HEK293 (cell line): ENCODE data around the gene KLHL18.

Experiments used
- CTCF ChIA-PET: fragments of 350-600 bp; formaldehyde crosslinking; extraction: SDS; loops from one replicate; lab custom pipeline; 2021; ENCODE audit warnings: antibody characterized with exemption; lab: Yijun Ruan, JAX
- POLR2A ChIA-PET: fragments of 300-600 bp; formaldehyde crosslinking; extraction: SDS; loops from one replicate; lab custom pipeline; 2020; ENCODE audit warnings: antibody characterized with exemption, inconsistent platforms; lab: Yijun Ruan, JAX
- H3K27ac ChIP-seq: fragments of 200-500 bp; sonication (Bioruptor generic); 2 replicates; pipeline ENCODE4 v1.5.1; 2014; ENCODE audit warnings: low read depth, low read length, control low read depth, inconsistent platforms; ENCODE audit errors: extremely low read depth
- H3K36me3 ChIP-seq, 2 experiments: fragments of 200-500 bp in 1 of 2; sonication (Bioruptor generic) in 1 of 2; 1 replicate in 1 of 2; 2 replicates in 1 of 2; pipeline ENCODE4 v1.5.1; 2014 to 2017; ENCODE audit warnings: inconsistent platforms in 2 of 2, low read length in 2 of 2; ENCODE audit not compliant: control insufficient read depth in 2 of 2, insufficient read depth in 1 of 2
- H3K4me1 ChIP-seq: fragments of 200-500 bp; sonication (Bioruptor generic); 2 replicates; pipeline ENCODE4 v1.5.1; 2014; ENCODE audit warnings: mild to moderate bottlenecking, low read length, inconsistent platforms; ENCODE audit not compliant: control insufficient read depth, insufficient read depth
- H3K4me3 ChIP-seq: 2 replicates; pipeline ENCODE4 v1.5.1; 2011; ENCODE audit warnings: low read depth, mild to moderate bottlenecking, control low read depth, low read length, moderate library complexity
- H3K9me3 ChIP-seq: fragments of 200-500 bp; sonication (Bioruptor generic); 2 replicates; pipeline ENCODE4 v1.5.1; 2014; ENCODE audit warnings: low read depth, low read length, inconsistent platforms; ENCODE audit not compliant: control insufficient read depth, insufficient read depth
- AEBP2 ChIP-seq: fragments of 450-650 bp; formaldehyde crosslinking; IDR thresholded peaks from 2 replicates; pipeline ENCODE4 v1.5.1; 2016; ENCODE audit warnings: missing biosample characterization, missing genetic modification characterization, borderline replicate concordance
- ATF2 ChIP-seq: fragments of 450-650 bp; formaldehyde crosslinking; IDR thresholded peaks from 2 replicates; pipeline ENCODE4 v1.5.1; 2016; ENCODE audit warnings: missing biosample characterization, missing genetic modification characterization, low read depth
- BCL11B ChIP-seq: fragments of 450-650 bp; formaldehyde crosslinking; IDR thresholded peaks from 2 replicates; pipeline ENCODE4 v1.5.1; 2016; ENCODE audit warnings: low read depth, missing biosample characterization, missing genetic modification characterization
- GLI4 ChIP-seq: fragments of 450-650 bp; formaldehyde crosslinking; IDR thresholded peaks from 2 replicates; pipeline ENCODE4 v1.5.1; 2016; ENCODE audit warnings: missing biosample characterization, missing genetic modification characterization
- GLIS2 ChIP-seq: fragments of 450-650 bp; formaldehyde crosslinking; IDR thresholded peaks from 2 replicates; pipeline ENCODE4 v1.5.1; 2016; ENCODE audit warnings: missing biosample characterization, missing genetic modification characterization
- HOXD13 ChIP-seq: sonication (generic); formaldehyde crosslinking; IDR thresholded peaks from 2 replicates; pipeline ENCODE4 v1.8.0; 2022; ENCODE audit warnings: missing genetic modification reagents, borderline replicate concordance
- KLF10 ChIP-seq: fragments of 450-650 bp; IDR thresholded peaks from 2 replicates; pipeline ENCODE4 v1.5.1; 2018; ENCODE audit warnings: missing biosample characterization, mild to moderate bottlenecking, missing genetic modification characterization
- TRIM28 ChIP-seq: IDR thresholded peaks from 2 replicates; pipeline ENCODE4 v1.6.1; 2011; ENCODE audit warnings: low read length, control low read depth, borderline replicate concordance
- ZFP37 ChIP-seq: fragments of 450-650 bp; formaldehyde crosslinking; IDR thresholded peaks from 2 replicates; pipeline ENCODE4 v1.5.1; 2016; ENCODE audit warnings: missing biosample characterization, missing genetic modification characterization
- ZIC2 ChIP-seq: fragments of 450-650 bp; formaldehyde crosslinking; IDR thresholded peaks from 2 replicates; pipeline ENCODE4 v1.5.1; 2016; ENCODE audit warnings: missing biosample characterization, missing genetic modification characterization
- ZNF23 ChIP-seq: fragments of 450-650 bp; formaldehyde crosslinking; IDR thresholded peaks from 2 replicates; pipeline ENCODE4 v1.5.1; 2016; ENCODE audit warnings: missing biosample characterization, missing genetic modification characterization, borderline replicate concordance
- ZNF311 ChIP-seq: fragments of 450-650 bp; formaldehyde crosslinking; IDR thresholded peaks from 2 replicates; pipeline ENCODE4 v1.5.1; 2017; ENCODE audit warnings: missing biosample characterization, missing genetic modification characterization, borderline replicate concordance
- ZNF341 ChIP-seq: fragments of 450-650 bp; formaldehyde crosslinking; IDR thresholded peaks from 2 replicates; pipeline ENCODE4; 2016; ENCODE audit warnings: low read depth, missing biosample characterization, missing genetic modification characterization
- ZNF510 ChIP-seq: fragments of 450-650 bp; formaldehyde crosslinking; IDR thresholded peaks from 2 replicates; pipeline ENCODE4 v1.5.1; 2018; ENCODE audit warnings: mild to moderate bottlenecking, missing genetic modification characterization, missing biosample characterization; ENCODE audit not compliant: insufficient replicate concordance
- ZNF600 ChIP-seq: fragments of 450-650 bp; formaldehyde crosslinking; IDR thresholded peaks from 2 replicates; pipeline ENCODE4 v1.5.1; 2016; ENCODE audit warnings: missing biosample characterization, missing genetic modification characterization
- ZNF610 ChIP-seq: fragments of 450-650 bp; formaldehyde crosslinking; IDR thresholded peaks from 2 replicates; pipeline ENCODE4 v1.5.1; 2016; ENCODE audit warnings: missing biosample characterization, missing genetic modification characterization, borderline replicate concordance
- ZNF626 ChIP-seq: fragments of 450-650 bp; sonication (Bioruptor Pico); formaldehyde crosslinking; IDR thresholded peaks from 2 replicates; pipeline ENCODE4 v1.5.1; 2018; ENCODE audit warnings: missing biosample characterization, missing genetic modification characterization, inconsistent platforms
- ZNF654 ChIP-seq: fragments of 450-650 bp; formaldehyde crosslinking; IDR thresholded peaks from 2 replicates; pipeline ENCODE4 v1.5.1; 2016; ENCODE audit warnings: low read depth, missing biosample characterization, missing genetic modification characterization
- TF ChIP-seq, protein P1 (sequence below): fragments of 450-650 bp; formaldehyde crosslinking; IDR thresholded peaks from 2 replicates; pipeline ENCODE4 v1.5.1; 2016; ENCODE audit warnings: missing biosample characterization, missing genetic modification characterization
- TF ChIP-seq, protein P2 (sequence below): fragments of 450-650 bp; formaldehyde crosslinking; IDR thresholded peaks from 2 replicates; pipeline ENCODE4 v1.5.0; 2017; ENCODE audit warnings: missing biosample characterization, missing genetic modification characterization, borderline replicate concordance
- TF ChIP-seq, protein P3 (sequence below): fragments of 450-650 bp; formaldehyde crosslinking; IDR thresholded peaks from 2 replicates; pipeline ENCODE4 v1.5.1; 2016; ENCODE audit warnings: missing biosample characterization, missing genetic modification characterization
- TF ChIP-seq, protein P4 (sequence below): fragments of 450-650 bp; formaldehyde crosslinking; IDR thresholded peaks from 2 replicates; pipeline ENCODE4 v1.5.1; 2017; ENCODE audit warnings: missing biosample characterization, missing genetic modification characterization

The KLHL18 gene

GRCh38 chr3:47244531-47245100 is 38.1 kb upstream of the KLHL18 start:
- Histone ChIP-seq H3K4me3 (no peak overlapping the region), H3K36me3 (no peaks in the 10 kb centered on the region), H3K9me3 (no peaks in the 10 kb centered on the region), H3K4me1 (no peaks in the 10 kb centered on the region), H3K27ac (no peak overlapping the region)
- CTCF ChIA-PET = no interaction called here
- POLR2A ChIA-PET = no interaction called here
- TF ChIP-seq, protein P1, sequence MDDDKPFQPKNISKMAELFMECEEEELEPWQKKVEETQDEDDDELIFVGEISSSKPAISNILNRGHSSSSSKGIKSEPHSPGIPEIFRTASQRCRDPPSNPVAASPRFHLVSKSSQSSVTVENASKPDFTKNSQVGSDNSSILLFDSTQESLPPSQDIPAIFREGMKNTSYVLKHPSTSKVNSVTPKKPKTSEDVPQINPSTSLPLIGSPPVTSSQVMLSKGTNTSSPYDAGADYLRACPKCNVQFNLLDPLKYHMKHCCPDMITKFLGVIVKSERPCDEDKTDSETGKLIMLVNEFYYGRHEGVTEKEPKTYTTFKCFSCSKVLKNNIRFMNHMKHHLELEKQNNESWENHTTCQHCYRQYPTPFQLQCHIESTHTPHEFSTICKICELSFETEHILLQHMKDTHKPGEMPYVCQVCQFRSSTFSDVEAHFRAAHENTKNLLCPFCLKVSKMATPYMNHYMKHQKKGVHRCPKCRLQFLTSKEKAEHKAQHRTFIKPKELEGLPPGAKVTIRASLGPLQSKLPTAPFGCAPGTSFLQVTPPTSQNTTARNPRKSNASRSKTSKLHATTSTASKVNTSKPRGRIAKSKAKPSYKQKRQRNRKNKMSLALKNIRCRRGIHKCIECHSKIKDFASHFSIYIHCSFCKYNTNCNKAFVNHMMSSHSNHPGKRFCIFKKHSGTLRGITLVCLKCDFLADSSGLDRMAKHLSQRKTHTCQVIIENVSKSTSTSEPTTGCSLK = no peak
- TF ChIP-seq ZNF311 (tag by site-specific recombination) (no peak), ZIC2 (tag by site-specific recombination) (no peak), ZNF510 (tag by site-specific recombination) (no peak), KLF10 (tag by site-specific recombination) (no peak), ZNF626 (tag by site-specific recombination) (no peak), ZNF654 (tag by site-specific recombination) (no peak), AEBP2 (tag by site-specific recombination) (no peak), TRIM28 (no peak), GLIS2 (tag by site-specific recombination) (no peak), ZNF600 (tag by site-specific recombination) (no peak)
- TF ChIP-seq, protein P2, sequence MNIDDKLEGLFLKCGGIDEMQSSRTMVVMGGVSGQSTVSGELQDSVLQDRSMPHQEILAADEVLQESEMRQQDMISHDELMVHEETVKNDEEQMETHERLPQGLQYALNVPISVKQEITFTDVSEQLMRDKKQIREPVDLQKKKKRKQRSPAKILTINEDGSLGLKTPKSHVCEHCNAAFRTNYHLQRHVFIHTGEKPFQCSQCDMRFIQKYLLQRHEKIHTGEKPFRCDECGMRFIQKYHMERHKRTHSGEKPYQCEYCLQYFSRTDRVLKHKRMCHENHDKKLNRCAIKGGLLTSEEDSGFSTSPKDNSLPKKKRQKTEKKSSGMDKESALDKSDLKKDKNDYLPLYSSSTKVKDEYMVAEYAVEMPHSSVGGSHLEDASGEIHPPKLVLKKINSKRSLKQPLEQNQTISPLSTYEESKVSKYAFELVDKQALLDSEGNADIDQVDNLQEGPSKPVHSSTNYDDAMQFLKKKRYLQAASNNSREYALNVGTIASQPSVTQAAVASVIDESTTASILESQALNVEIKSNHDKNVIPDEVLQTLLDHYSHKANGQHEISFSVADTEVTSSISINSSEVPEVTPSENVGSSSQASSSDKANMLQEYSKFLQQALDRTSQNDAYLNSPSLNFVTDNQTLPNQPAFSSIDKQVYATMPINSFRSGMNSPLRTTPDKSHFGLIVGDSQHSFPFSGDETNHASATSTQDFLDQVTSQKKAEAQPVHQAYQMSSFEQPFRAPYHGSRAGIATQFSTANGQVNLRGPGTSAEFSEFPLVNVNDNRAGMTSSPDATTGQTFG (tag by site-specific recombination) = no peak
- TF ChIP-seq, all 188 proteins: peak for 0

GRCh38 chr3:47245271-47245670 is 37.5 kb upstream of the KLHL18 start:
- Histone ChIP-seq H3K27ac (no peak overlapping the region), H3K4me1 (no peaks in the 10 kb centered on the region), H3K9me3 (no peaks in the 10 kb centered on the region), H3K36me3 (no peaks in the 10 kb centered on the region), H3K4me3 (no peak overlapping the region)
- POLR2A ChIA-PET = no interaction called here
- no peak for TF ChIP-seq GLI4 (tag by site-specific recombination)
- no peak for TF ChIP-seq ATF2 (tag by site-specific recombination)
- no peak for TF ChIP-seq HOXD13 (CRISPR knock-in tag)
- TF ChIP-seq BCL11B = no peak
- TF ChIP-seq ZFP37 (tag by site-specific recombination) = no peak
- TF ChIP-seq ZNF610 (tag by site-specific recombination) = no peak
- TF ChIP-seq ZNF341 (tag by site-specific recombination) = no peak
- TF ChIP-seq, protein P3, sequence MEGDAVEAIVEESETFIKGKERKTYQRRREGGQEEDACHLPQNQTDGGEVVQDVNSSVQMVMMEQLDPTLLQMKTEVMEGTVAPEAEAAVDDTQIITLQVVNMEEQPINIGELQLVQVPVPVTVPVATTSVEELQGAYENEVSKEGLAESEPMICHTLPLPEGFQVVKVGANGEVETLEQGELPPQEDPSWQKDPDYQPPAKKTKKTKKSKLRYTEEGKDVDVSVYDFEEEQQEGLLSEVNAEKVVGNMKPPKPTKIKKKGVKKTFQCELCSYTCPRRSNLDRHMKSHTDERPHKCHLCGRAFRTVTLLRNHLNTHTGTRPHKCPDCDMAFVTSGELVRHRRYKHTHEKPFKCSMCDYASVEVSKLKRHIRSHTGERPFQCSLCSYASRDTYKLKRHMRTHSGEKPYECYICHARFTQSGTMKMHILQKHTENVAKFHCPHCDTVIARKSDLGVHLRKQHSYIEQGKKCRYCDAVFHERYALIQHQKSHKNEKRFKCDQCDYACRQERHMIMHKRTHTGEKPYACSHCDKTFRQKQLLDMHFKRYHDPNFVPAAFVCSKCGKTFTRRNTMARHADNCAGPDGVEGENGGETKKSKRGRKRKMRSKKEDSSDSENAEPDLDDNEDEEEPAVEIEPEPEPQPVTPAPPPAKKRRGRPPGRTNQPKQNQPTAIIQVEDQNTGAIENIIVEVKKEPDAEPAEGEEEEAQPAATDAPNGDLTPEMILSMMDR (tag by site-specific recombination) = no peak
- TF ChIP-seq ZNF23 (tag by site-specific recombination) = no peak
- TF ChIP-seq, protein P4, sequence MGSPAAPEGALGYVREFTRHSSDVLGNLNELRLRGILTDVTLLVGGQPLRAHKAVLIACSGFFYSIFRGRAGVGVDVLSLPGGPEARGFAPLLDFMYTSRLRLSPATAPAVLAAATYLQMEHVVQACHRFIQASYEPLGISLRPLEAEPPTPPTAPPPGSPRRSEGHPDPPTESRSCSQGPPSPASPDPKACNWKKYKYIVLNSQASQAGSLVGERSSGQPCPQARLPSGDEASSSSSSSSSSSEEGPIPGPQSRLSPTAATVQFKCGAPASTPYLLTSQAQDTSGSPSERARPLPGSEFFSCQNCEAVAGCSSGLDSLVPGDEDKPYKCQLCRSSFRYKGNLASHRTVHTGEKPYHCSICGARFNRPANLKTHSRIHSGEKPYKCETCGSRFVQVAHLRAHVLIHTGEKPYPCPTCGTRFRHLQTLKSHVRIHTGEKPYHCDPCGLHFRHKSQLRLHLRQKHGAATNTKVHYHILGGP (tag by site-specific recombination) = no peak
- CTCF ChIA-PET = interaction anchor here (0.8 kb wide), 1 partner anchor 79 kb away, joined by 5 read pairs; no protein-coding TSS in a partner anchor
